AG09309 (cell line): ENCODE results near the gene GBF1.
"Not testable (repeated sequence)": the region's sequence is repeated elsewhere in the genome, so short reads cannot be mapped to it uniquely, and the experiment has no call there.

ENCODE experiments used
- DNase-seq: peaks from one replicate; pipeline ENCODE4 v3.0.0-alpha.2; 2010; ENCODE audit warnings: low read depth
- H3K4me3 ChIP-seq: 2 replicates; pipeline ENCODE4 v1.5.1; 2011; ENCODE audit warnings: mild to moderate bottlenecking, low read depth, low read length, moderate library complexity; ENCODE audit not compliant: control insufficient read depth
- CTCF ChIP-seq: IDR thresholded peaks from 2 replicates; pipeline ENCODE4 v1.5.1; 2011; ENCODE audit warnings: mild to moderate bottlenecking, low read depth, low read length, inconsistent platforms; ENCODE audit not compliant: insufficient read depth, control insufficient read depth; ENCODE audit errors: missing control alignments

Gene GBF1

GRCh38 chr10:102289840-102290239 lies 44.5 kb downstream of the GBF1 start:
- no peak for TF ChIP-seq CTCF
- DNase-seq, result no peak
- no peak overlapping the region for H3K4me3 ChIP-seq

GRCh38 chr10:102291221-102291905 lies 46.0 kb downstream of the GBF1 start:
- TF ChIP-seq CTCF, result no peak
- no peak overlapping the region for H3K4me3 ChIP-seq
- no peak for DNase-seq

GRCh38 chr10:102297101-102297500 lies 51.8 kb downstream of the GBF1 start:
- TF ChIP-seq CTCF, result no peak
- H3K4me3 ChIP-seq, result no peak overlapping the region
- no peak for DNase-seq

- TF ChIP-seq CTCF, result no peak
- H3K4me3 ChIP-seq, result no peak overlapping the region
- no peak for DNase-seq
Observed at GRCh38 chr10:102298899-102299298, 53.6 kb downstream of the GBF1 start.

- H3K4me3 ChIP-seq, result no peak overlapping the region
- no peak for DNase-seq
- TF ChIP-seq CTCF, result no peak
Observed at GRCh38 chr10:102299873-102300272, 54.5 kb downstream of the GBF1 start.

- no peak for TF ChIP-seq CTCF
- H3K4me3 ChIP-seq, result no peak overlapping the region
- peak; percentile 57 for DNase-seq
Observed at GRCh38 chr10:102300278-102300843, 55.0 kb downstream of the GBF1 start.

- not testable (repeated sequence) for DNase-seq, H3K4me3 ChIP-seq
Observed at GRCh38 chr10:102300912-102301311, 55.6 kb downstream of the GBF1 start.

- not testable (repeated sequence) for DNase-seq
Observed at GRCh38 chr10:102301332-102301731, 56.0 kb downstream of the GBF1 start.

More at GRCh38 chr10:102301332-102301731, 56.0 kb downstream of the GBF1 start:
- H3K4me3 ChIP-seq, result not testable (repeated sequence)
